H4 (cell line): ENCODE measurements around the gene RASL10B. TPM values are rescaled to one million over a fixed set of nuclear protein-coding genes. Genes with fewer than 3 reads are reported as not detected.

ENCODE experiments used
- total RNA-seq: library from RNA; depleted of rRNA; stranded (reverse); fragments of >200 nt; shearing (Covaris generic); gene quantifications from 2 replicates; pipeline ENCODE4 v1.2.3, GENCODE V29; 2014; rRNA removed

The RASL10B gene
- total RNA-seq, 1 experiment from 2014 or later = 6.2 TPM

Other genes starting within 250 kb of the RASL10B start
- 0.06 and 0.31 TPM in 2 replicates for gene SLFN12L, start 194.0 kb upstream of the RASL10B start, total RNA-seq
- not detected in 2 replicates for gene SLFN14, start 170.8 kb upstream of the RASL10B start, total RNA-seq
- gene PEX12, start 153.1 kb upstream of the RASL10B start, total RNA-seq = 11.1 and 13.7 TPM in 2 replicates
- gene AP2B1, start 144.3 kb upstream of the RASL10B start, total RNA-seq = 40.1 and 57.2 TPM in 2 replicates
- gene GAS2L2, start 21.6 kb downstream of the RASL10B start, total RNA-seq = 0.04 TPM in 2 replicates
- gene C17orf50, start 29.2 kb downstream of the RASL10B start, total RNA-seq = not detected in 2 replicates
- gene MMP28, start 64.0 kb downstream of the RASL10B start, total RNA-seq = 0.68 TPM in 1 of 2 replicates, not detected in the other
- gene TAF15, start 77.8 kb downstream of the RASL10B start, total RNA-seq = 17.8 and 19.8 TPM in 2 replicates
- not detected in 2 replicates for gene HEATR9, start 137.3 kb downstream of the RASL10B start, total RNA-seq
- gene CCL5, start 148.7 kb downstream of the RASL10B start, total RNA-seq = 0.31 TPM in 1 of 2 replicates, not detected in the other
- 0.66 and 1.1 TPM in 2 replicates for gene RDM1, start 199.1 kb downstream of the RASL10B start, total RNA-seq
- not detected in 2 replicates for gene LYZL6, start 212.1 kb downstream of the RASL10B start, total RNA-seq
- gene CCL16, start 249.9 kb downstream of the RASL10B start, total RNA-seq = not detected in 2 replicates